HepG2 (cell line): ENCODE results near the gene PANK4. TPM values are rescaled to one million over a fixed set of nuclear protein-coding genes. Genes with fewer than 3 reads are reported as not detected.

Source experiments
- KDM5B ChIP-seq: sonication (generic); formaldehyde crosslinking; IDR thresholded peaks from 2 replicates; pipeline ENCODE4 v1.4.0; 2020; ENCODE audit warnings: missing genetic modification reagents, mild to moderate bottlenecking, borderline replicate concordance
- SMARCE1 ChIP-seq: fragments of 450-650 bp; IDR thresholded peaks from 2 replicates; pipeline ENCODE4 v1.6.1; 2017; ENCODE audit warnings: borderline replicate concordance
- YY1 ChIP-seq: IDR thresholded peaks from 2 replicates; pipeline ENCODE4 v1.6.1; 2011; ENCODE audit warnings: low read length, low read depth, moderate library complexity, mild to moderate bottlenecking; ENCODE audit not compliant: insufficient read depth, insufficient replicate concordance
- ZBTB38 ChIP-seq: sonication (generic); formaldehyde crosslinking; IDR thresholded peaks from 2 replicates; pipeline ENCODE4 v1.5.1; 2020; ENCODE audit warnings: mild to moderate bottlenecking, missing genetic modification reagents
- ZNF710 ChIP-seq: sonication (generic); formaldehyde crosslinking; IDR thresholded peaks from 2 replicates; pipeline ENCODE4 v1.5.0; 2020; ENCODE audit warnings: mild to moderate bottlenecking, missing genetic modification reagents, borderline replicate concordance
- ZNF790 ChIP-seq: sonication (generic); formaldehyde crosslinking; IDR thresholded peaks from 2 replicates; pipeline ENCODE4 v1.8.0; 2022; ENCODE audit warnings: missing genetic modification reagents, mild to moderate bottlenecking, borderline replicate concordance
- ZSCAN30 ChIP-seq: sonication (generic); formaldehyde crosslinking; IDR thresholded peaks from 2 replicates; pipeline ENCODE4 v1.5.0; 2020; ENCODE audit warnings: mild to moderate bottlenecking, missing genetic modification reagents
- polyA plus RNA-seq, 8 experiments: library from polyadenylated mRNA; depleted of rRNA in 3 of 8; stranded (reverse) in 7 of 8; unstranded in 1 of 8; fragments of >200 nt; fragmentation: Illumina TruSeq in 4 of 8; extraction: Trizol in 4 of 8; gene quantifications; 2 replicates each; pipeline versions ENCODE4 v1.2.1 to v1.2.3, GENCODE V29; 2011 to 2016; ENCODE audit warnings: low read depth in 4 of 8, missing spikeins in 1 of 8, mixed read lengths in 1 of 8; ENCODE audit not compliant: insufficient read depth in 1 of 8
- total RNA-seq, 5 experiments: library from RNA; depleted of rRNA; stranded (reverse); fragments of >200 nt; fragmentation: Illumina TruSeq; extraction: Trizol; gene quantifications; 2 replicates each; pipeline ENCODE4 v1.2.3, GENCODE V29; 2016; ENCODE audit warnings: low read depth in 1 of 5
- TF ChIP-seq, protein P1 (sequence below): sonication (generic); formaldehyde crosslinking; IDR thresholded peaks from 2 replicates; pipeline ENCODE4 v1.4.0; 2020; ENCODE audit warnings: missing genetic modification reagents

The PANK4 gene
- total and polyA plus RNA-seq, 2 of the 13 experiments (the other 11 are each of a cell fraction or from before 2014, with no cell fraction given), result 17.4 to 19.3 TPM

- 0 out of 2 replicates have a peak, but pooled peaks have one; percentile 5 for TF ChIP-seq ZNF710
- TF ChIP-seq, protein P1, sequence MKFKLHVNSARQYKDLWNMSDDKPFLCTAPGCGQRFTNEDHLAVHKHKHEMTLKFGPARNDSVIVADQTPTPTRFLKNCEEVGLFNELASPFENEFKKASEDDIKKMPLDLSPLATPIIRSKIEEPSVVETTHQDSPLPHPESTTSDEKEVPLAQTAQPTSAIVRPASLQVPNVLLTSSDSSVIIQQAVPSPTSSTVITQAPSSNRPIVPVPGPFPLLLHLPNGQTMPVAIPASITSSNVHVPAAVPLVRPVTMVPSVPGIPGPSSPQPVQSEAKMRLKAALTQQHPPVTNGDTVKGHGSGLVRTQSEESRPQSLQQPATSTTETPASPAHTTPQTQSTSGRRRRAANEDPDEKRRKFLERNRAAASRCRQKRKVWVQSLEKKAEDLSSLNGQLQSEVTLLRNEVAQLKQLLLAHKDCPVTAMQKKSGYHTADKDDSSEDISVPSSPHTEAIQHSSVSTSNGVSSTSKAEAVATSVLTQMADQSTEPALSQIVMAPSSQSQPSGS, result no peak
- no peak for TF ChIP-seq YY1
- TF ChIP-seq ZBTB38 (CRISPR knock-in tag), result peak; percentile 10; the same call in 1 of the 2 replicates
- TF ChIP-seq ZSCAN30 (CRISPR knock-in tag), result no peak
- no peak for TF ChIP-seq ZNF790 (CRISPR knock-in tag)
- no peak for TF ChIP-seq KDM5B (CRISPR knock-in tag)
- no peak for TF ChIP-seq SMARCE1
Measured at GRCh38 chr1:2557482-2558400, 31.3 kb upstream of the PANK4 start (continued).
